Measurements from ENCODE around the gene FGFBP3. TPM values are rescaled to one million over a fixed set of nuclear protein-coding genes. Genes with fewer than 3 reads are reported as not detected.

The FGFBP3 gene
- total and polyA plus RNA-seq, 2 donors (not counting 3 experiments of a cell fraction or from before 2014, with no cell fraction given), result 0.11 to 0.38 TPM

GRCh38 chr10:91875156-91875555 is 34.1 kb downstream of the FGFBP3 start:
- H3K9ac ChIP-seq (replicated peaks; ENCODE audit: extremely low read depth, insufficient read depth, low read length), result no peak overlapping the region
- intact Hi-C loops (cut with micrococcal nuclease) (no loop called here), dilution Hi-C loops (cut with MboI; ENCODE audit: extremely low pct_ligation_motif_present, low sequenced_read_pairs) (no loop called here)
- no peak overlapping the region for H3K4me3 ChIP-seq (replicated peaks in 1 of 3; ENCODE audit: insufficient read depth in 1 of 3, low read depth in 1 of 3, low read length in 3 of 3)
- BruUV-seq (replicated peaks), result no TSS peak
- FAIRE-seq (no peak), DNase-seq (ENCODE audit: low read depth, low spot score) (no peak)
- H4K20me1 ChIP-seq (replicated peaks; ENCODE audit: control insufficient read depth, extremely low read depth, insufficient read depth, low read length), result no peaks in the 10 kb centered on the region
- H3K36me3 ChIP-seq (ENCODE audit: control insufficient read depth in 2 of 2, extremely low read depth in 1 of 2, insufficient read depth in 2 of 2, low read length in 2 of 2), result no peaks in the 10 kb centered on the region
- no peak overlapping the region for H3K4me2 ChIP-seq (ENCODE audit: insufficient read depth, low read length)
- no peak overlapping the region for H2AFZ ChIP-seq (ENCODE audit: low read depth, low read length)
- no peaks in the 10 kb centered on the region for H3K79me2 ChIP-seq (ENCODE audit: control insufficient read depth, insufficient read depth, low read length)
- no peaks in the 10 kb centered on the region for H3K9me1 ChIP-seq (replicated peaks; ENCODE audit: control insufficient read depth, extremely low read depth, insufficient read depth, low read length)
- TF ChIP-seq EZH2 (IDR thresholded peaks at IDR 0.05; ENCODE audit: borderline replicate concordance, low read depth, low read length, severe bottlenecking) (no peak), POLR2A (IDR thresholded peaks at IDR 0.05; ENCODE audit: low read depth, low read length) (no peak), FOS (IDR thresholded peaks at IDR 0.05; ENCODE audit: borderline replicate concordance, insufficient read depth, low read length) (no peak), CTCF (IDR thresholded peaks at IDR 0.05; ENCODE audit: extremely low read depth in 1 of 2, insufficient read depth in 1 of 2, low read depth in 1 of 2, low read length in 2 of 2) (no peak), JUN (IDR thresholded peaks at IDR 0.05; ENCODE audit: borderline replicate concordance, insufficient read depth, insufficient read length, low read depth) (no peak), MYC (IDR thresholded peaks at IDR 0.05; ENCODE audit: low read depth, low read length) (no peak), POLR2AphosphoS5 (IDR thresholded peaks at IDR 0.05; ENCODE audit: insufficient read depth, low read depth, low read length) (no peak), GATA2 (IDR thresholded peaks at IDR 0.05; ENCODE audit: insufficient read depth, insufficient read length, low read depth, low read length) (no peak), MAX (IDR thresholded peaks at IDR 0.05; ENCODE audit: insufficient read depth, insufficient read length) (no peak)
- no peak overlapping the region for H3K27ac ChIP-seq (ENCODE audit: insufficient read depth, low read depth, low read length)
- no peaks in the 10 kb centered on the region for H3K9me3 ChIP-seq (replicated peaks; ENCODE audit: control insufficient read depth, insufficient read depth, low read length)
- CTCF ChIA-PET, result interaction anchor here (0.9 to 1.1 kb wide), 2 partner anchors 19 to 38 kb away, joined by 3 read pairs; no protein-coding TSS in a partner anchor
- no peaks in the 10 kb centered on the region for H3K4me1 ChIP-seq (ENCODE audit: control insufficient read depth, extremely low read depth, insufficient read depth, low read length)
- POLR2A ChIA-PET, result no interaction called here
- no peaks in the 10 kb centered on the region for H3K27me3 ChIP-seq (ENCODE audit: control insufficient read depth in 2 of 2, insufficient read depth in 2 of 2, low read length in 2 of 2)

All from endothelial cell of umbilical vein (primary cell).